HG03064 (cell line): ENCODE results near the gene KITLG.
"Not testable (repeated sequence)": the region's sequence is repeated elsewhere in the genome, so short reads cannot be mapped to it uniquely, and the experiment has no call there.

Experiments used
- ATAC-seq: cut with Tn5 transposase; IDR thresholded peaks from one replicate; pipeline ENCODE4 v1.9.1; 2021; ENCODE audit warnings: low read depth; ENCODE audit not compliant: unreplicated experiment

Gene KITLG

GRCh38 chr12:88544991-88545980 lies 35.0 kb downstream of the KITLG start:
- no peak for ATAC-seq

DNA sequence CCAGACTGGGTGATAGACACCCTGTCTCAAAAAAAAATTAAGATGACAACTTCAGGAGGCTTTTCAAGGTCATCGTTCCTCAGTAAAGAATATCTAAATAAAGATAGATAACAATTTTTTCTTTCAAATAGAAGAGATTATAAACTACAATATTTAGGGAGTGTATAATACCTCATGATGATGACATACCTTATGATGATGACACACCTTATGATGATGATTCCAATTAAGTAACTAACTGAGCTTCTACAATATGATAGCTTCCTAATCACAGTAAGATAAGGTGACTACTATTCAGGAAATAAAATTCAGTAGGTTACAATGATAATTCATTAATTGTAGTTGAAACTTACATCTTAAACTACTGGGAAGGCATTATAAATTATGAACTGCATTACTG lies 40.4 kb downstream of the KITLG start:
- ATAC-seq: no peak

DNA sequence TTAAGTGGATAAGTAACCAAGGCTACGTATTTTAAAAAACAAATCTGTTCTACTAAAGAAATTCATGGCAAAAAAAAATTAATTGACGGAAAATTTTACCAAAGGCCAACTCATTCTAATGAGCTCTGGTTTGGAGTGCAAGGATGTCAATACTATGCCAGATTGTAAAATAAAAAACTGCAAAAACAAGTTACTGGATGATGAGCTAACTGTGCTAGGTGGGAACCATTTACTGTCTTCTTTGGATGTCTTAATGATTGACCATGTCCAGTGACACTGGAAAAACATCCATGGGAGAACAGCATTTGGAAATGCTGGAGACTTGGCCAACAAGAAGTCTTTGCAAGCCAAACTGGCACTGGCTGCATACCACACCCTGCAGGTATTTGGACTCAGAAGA lies 41.6 kb downstream of the KITLG start:
- no peak for ATAC-seq

- no peak for ATAC-seq
These were observed 42.0 kb downstream of the KITLG start for GRCh38 chr12:88538250-88538649.

DNA sequence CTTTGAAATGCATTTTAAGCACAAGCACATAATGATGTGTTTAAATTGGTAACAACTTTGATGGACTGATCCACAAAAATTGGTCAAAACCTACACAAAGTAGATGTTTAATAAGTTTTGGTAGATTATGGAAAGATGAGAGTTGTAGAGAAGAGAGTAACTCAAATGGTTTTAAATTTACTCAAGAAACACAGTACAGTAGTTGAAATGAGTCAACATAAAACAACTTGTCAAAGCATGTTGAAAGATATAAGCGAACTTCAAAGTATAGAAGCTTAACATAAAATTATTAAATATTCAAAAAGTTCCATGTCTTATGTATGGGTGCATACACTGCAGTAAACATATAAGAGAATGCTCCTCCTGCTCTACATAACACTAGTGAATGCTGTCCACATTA lies 49.4 kb downstream of the KITLG start:
- ATAC-seq: no peak

GRCh38 chr12:88529531-88530488 lies 50.5 kb downstream of the KITLG start:
- ATAC-seq: no peak

DNA sequence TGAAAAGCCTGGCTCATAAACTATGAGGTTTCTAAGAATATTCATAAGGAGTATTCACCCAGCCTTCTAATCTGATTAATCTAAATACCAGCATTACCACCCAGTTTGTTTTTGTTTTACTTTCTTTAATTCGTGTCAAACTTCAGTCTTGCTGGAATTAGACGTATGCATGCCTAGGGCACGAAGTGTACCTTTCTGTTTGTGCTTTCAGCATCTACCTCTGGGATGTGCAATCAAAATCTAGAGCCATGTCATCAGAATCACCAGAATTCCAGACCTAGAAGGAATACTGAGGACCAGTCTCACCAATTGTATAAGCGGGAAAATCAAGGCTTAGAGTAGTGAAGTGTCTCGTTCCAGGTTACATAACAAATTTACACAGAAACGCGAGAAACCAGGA lies 57.3 kb downstream of the KITLG start:
- ATAC-seq: no peak

DNA sequence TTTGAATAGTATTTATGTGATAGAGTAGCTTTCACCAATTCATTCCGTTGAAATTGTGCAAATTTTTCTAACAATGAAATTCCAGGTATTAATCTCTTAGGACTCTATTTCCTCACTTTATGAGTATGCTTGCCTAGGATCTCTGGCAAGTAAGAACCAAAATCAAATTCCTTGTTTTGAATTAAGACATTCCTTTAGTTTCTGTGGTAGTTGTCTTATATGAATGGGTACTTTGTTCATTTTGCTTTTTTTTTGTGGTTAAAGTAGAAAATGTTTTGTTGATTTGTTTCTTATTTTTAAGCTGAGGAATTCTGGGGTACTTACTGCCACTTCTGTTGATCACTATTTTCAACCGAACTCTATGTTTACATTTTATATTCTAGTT lies 59.8 kb downstream of the KITLG start:
- no peak for ATAC-seq

DNA sequence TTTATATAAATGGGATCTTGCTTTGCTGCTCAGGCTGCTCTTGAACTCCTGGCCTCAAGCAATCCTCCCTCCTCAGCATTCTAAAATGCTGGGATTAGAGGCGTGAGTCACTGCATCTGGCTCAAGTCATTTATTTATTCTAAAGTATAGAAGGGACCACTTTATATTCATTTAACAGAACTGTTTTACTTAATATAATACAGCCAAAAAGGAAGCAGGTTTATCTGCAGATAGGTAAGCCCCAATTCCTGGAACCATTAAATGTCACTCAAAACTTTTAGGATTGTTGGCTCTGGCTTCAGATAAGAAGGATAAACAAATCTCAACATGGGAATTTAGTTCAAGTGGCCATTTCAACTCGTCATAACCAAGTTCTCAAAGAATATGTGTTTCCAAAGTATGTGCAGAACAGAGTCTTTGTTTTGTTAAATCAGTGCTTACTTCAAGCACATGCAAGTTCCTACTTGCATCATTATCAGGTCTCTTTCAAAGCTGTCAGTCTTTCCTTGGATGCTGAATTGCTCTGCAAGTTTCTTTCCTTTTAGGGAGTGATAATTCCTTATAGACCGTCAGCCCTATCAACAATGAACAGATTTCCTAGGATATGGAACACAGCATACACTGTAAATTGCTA lies 60.4 kb downstream of the KITLG start:
- no peak for ATAC-seq

DNA sequence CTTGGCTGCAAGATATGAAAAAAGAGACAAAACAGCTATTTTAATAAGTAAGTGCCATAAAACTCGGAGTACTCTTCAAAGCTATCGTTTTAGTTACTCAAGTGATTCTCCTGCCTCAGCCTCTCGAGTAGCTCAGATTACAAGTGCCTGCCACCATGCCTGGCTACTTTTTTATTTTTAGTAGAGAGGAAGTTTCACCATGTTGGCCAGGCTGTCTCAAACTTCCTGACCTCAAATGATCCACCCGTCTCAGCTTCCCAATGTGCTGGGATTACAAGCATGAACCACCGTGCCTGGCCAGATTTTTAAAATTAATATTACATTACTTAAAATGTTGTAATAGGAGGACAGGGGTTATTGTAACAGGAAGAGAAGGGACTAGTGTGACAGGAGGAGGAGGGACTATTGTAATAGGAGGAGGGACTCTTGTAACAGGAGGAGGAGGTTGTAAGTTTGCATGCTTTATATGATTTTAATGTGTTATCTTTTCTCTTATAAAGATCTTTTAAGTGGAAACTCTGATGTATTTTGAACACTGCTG lies 61.3 kb downstream of the KITLG start:
- ATAC-seq: no peak

DNA sequence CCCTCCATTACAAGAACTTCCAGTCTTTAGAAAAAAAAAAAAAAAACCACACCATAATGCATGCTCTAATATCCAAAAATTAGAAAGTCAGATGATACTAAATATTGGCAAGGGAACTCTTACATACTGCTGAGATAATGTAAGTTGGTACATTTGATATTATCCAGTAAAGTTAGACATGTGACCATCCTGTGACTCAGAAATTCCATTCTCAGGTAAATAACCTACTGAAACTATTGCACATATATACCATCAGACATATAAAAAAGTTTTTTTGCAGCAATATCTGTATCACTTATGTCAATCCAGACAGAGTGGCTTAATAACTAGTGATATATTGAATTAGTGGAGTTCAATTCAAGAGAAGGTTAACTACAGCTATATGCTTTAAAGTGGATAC lies 63.5 kb downstream of the KITLG start:
- no peak for ATAC-seq

DNA sequence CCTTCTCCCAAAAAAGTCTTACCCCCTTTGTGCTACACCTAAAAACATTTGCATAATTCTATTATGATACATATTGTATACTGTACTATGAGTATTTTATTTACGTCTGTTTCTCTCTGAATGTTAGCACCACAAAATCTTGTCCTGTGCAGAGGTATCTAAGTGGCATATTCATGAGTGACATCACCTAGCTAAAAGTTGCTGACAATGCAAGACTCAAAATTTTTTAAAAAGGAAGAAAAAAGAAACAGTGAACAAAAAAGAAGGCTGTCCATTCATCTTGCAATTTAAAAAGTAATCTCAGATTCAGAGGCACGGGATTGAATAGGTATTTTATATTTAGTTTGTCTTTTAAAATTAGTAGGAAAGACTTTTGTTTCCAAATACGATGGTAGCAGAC lies 69.4 kb downstream of the KITLG start:
- ATAC-seq: no peak

DNA sequence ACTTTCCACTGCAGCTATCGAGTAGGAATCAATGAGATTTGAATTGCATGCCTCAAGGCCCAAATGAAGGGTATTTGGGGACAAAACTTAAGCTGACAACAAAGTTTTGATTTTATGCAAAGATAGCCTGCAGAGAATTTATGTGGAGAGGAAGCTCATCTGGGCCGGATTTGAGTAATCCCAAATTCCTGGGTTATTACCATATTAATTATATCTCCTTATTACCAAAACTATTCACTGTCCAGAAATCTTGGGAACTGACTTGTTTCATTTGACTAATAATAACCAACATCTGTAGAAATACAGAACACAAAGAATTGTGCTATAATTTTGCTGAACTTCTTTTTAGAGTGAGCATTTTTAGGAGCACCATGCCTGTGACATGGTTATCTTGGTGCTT lies 70.4 kb downstream of the KITLG start:
- ATAC-seq: no peak

DNA sequence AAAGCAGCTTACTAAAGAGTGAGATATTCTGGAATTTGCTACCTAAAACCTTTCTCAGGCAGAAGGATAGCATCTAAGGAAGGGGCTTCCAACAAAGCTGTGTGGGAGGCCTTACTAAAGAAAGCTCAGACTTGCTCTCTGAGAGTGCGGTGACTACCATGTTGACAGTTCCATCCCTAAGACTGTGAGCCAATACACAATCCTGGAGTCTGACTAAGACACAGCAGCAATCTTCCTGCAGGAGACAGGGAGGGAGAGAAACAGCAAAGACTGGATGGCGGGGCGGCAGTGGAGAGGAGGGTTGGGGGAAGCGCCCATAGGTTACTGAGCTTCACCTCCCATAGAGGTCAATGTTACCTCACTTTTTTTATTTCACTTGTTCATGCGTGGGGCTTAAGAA lies 70.9 kb downstream of the KITLG start:
- no peak for ATAC-seq

GRCh38 chr12:88507851-88508250 lies 72.4 kb downstream of the KITLG start:
- not testable (repeated sequence) for ATAC-seq

DNA sequence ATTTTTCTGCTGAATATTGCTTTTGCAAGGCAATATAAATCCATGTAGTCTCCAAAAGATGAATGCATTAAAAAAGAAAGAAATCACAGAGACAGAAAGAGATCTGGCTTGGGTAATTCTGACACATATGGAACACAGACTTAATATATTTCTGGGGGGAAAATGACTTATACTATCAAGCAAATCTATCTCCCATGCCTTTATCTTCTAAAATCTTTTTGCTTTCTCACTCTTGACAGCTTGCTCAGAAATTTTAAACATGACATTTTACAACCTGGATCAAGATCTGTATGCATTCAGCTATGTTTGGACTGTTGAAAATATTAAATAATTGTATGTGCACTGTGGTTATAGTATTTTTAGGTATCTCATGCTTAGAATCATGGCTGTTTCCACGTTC lies 73.0 kb downstream of the KITLG start:
- ATAC-seq: no peak

GRCh38 chr12:88505696-88506095 lies 74.6 kb downstream of the KITLG start:
- no peak for ATAC-seq

DNA sequence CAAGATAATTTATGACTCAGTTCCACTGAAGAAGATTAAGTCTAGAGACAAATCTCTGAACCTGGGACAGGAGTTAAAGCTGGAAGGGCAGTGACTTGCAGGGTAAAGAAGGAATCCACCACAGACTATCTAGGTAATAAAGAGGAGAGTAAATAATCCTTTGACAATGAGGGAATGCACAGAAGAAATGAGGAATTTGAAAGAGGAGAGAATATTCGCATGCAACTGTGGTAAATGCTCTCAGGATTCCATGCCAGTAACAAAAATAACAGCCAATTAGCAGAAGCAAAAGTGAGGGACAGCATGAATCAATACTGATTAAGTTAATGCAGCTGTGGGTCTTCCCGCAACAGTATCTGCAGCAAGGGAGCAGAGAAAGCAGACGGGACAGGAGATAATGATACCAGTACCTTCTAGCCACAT lies 77.0 kb downstream of the KITLG start:
- no peak for ATAC-seq

DNA sequence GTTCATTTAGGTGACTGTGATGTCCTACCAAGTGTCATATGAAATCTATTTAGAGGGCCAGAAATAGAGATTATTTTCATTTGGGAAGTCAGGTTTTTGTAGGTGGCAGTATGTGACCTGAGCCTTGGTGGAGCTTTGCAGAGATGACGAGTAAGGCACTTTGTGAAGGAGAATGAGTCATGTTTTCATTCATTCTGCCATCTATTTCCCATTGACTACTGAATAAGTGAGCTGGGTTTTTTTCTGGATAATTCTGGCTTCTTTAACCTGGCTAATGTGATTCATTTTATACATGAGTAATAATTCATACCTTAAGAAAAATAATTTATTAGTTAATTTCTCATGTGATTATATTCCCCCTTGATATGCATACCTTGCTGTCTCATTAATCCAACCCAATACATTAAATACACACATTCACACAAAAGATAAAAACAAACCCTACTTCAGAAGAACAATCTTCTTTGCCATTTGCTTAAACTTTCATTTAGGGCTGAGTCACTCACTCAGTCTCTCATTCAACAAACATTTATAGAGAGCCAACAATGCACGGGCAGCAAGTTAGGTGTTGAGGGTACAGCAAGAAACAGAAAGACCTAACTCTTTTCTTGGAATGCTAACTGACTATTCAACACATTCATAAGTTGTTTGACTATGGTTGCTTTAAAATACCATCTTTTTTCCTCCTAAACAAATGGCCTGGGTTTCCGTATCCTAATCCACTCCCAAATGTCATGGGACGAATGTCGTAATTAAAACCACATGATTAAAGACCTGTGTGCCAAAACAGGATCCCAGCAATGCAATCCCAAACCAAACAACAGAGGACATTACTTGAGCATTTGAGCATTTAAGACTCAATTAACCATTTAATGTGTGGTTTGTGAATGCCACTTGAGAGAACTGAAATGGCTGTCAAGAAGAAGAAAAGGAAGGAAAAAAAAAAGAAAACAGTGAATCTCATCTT lies 78.0 kb downstream of the KITLG start:
- ATAC-seq: no peak
